ENCODE results near the gene CHID1. TPM values are rescaled to one million over a fixed set of nuclear protein-coding genes. Genes with fewer than 3 reads are reported as not detected.

CHID1 gene
- total and polyA plus RNA-seq, 4 donors: 36.1 to 105 (median 80.9) TPM

DNA sequence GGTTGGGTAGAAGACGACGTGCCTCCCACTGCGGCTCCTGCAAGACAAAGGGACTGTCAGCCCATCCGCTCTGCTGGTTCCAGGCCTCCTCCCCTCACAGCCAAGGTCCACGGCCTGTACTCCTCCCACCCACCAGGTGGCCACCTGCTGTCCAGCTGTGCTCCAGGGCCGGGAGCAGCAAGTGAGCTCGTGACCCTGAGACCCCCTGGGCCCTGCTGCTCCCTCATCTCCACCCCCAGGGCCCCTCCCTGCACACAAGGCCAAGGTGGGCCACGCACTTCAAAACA, 40.5 kb downstream of the CHID1 start:
- 42% methylated on average over 8 of the region's 8 CpGs for WGBS (ENCODE audit: insufficient coverage)
- no peak overlapping the region for H3K4me3 ChIP-seq (ENCODE audit: low read depth, low read length)

DNA sequence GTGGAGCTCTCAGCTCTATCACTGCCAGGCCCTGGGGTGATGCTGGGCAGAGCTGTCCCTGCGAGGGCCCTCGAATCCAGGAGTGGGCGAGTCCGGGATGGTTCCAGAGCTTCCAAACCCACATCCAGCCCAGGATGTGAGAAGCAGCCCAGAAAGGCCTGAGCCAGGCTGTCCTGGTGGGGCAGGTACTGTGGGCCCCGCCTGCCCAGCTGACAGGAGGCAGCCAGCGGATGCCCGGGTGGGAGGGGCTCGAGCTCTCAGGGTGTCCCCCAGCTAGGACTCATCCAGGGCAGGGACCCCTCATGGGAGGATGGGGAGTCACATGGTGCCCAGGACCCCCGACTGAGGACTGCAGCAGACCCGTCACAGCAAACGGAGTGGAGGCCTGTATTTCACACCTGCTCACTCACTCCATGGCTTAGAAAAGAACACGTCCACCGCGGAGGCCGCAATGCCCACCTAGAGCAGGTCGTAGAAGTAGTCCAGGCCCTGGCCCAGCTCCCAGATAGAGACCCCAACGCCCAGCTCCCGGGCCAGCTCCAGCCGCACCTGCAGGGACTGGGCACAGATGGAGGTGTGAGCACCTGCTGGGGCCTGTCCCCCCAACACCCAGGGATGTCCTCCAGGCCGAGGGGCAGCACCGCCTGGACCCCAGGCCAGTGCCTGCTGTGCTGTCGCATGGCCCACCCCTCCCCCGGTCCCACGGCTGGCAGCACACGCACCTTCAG, 41.0 kb downstream of the CHID1 start:
- DNase-seq (ENCODE audit: low read depth in 4 of 6, low spot score in 6 of 6): no peak
- 85% methylated on average over 25 of the region's 25 CpGs for WGBS (ENCODE audit: insufficient coverage)
- H3K4me1 ChIP-seq (ENCODE audit: control insufficient read depth, insufficient read depth, low read length): no peaks in the 10 kb centered on the region
- no peak overlapping the region for H3K4me3 ChIP-seq (ENCODE audit: low read depth, low read length)
- H3K9me3 ChIP-seq (ENCODE audit: control insufficient read depth, insufficient read depth, low read length): no peaks in the 10 kb centered on the region
- no peak overlapping the region for H3K27ac ChIP-seq (ENCODE audit: low read depth, low read length)
- no peaks in the 10 kb centered on the region for H3K27me3 ChIP-seq (ENCODE audit: control insufficient read depth, insufficient read depth, low read length)
- H3K36me3 ChIP-seq (ENCODE audit: control insufficient read depth, insufficient read depth, low read length): peaks cover 92% of the 10 kb centered on the region

More for the DNA sequence above, 40.5 kb downstream of the CHID1 start:
- Histone ChIP-seq H3K36me3 (ENCODE audit: control insufficient read depth, insufficient read depth, low read length) (peaks cover 92% of the 10 kb centered on the region), H3K4me1 (ENCODE audit: control insufficient read depth, insufficient read depth, low read length) (no peaks in the 10 kb centered on the region), H3K27me3 (ENCODE audit: control insufficient read depth, insufficient read depth, low read length) (no peaks in the 10 kb centered on the region), H3K27ac (ENCODE audit: low read depth, low read length) (no peak overlapping the region), H3K9me3 (ENCODE audit: control insufficient read depth, insufficient read depth, low read length) (no peaks in the 10 kb centered on the region)
- DNase-seq (ENCODE audit: low read depth in 4 of 6, low spot score in 6 of 6): no peak

- no peaks in the 10 kb centered on the region for H3K27me3 ChIP-seq (ENCODE audit: control insufficient read depth, insufficient read depth, low read length)
- H3K36me3 ChIP-seq (ENCODE audit: control insufficient read depth, insufficient read depth, low read length): peaks cover 96% of the 10 kb centered on the region
- H3K4me1 ChIP-seq (ENCODE audit: control insufficient read depth, insufficient read depth, low read length): no peaks in the 10 kb centered on the region
- no peak overlapping the region for H3K4me3 ChIP-seq (ENCODE audit: low read depth, low read length)
- 90% methylated on average over 10 of the region's 12 CpGs for WGBS (ENCODE audit: insufficient coverage)
- no peak for DNase-seq (ENCODE audit: low read depth in 4 of 6, low spot score in 6 of 6)
- H3K9me3 ChIP-seq (ENCODE audit: control insufficient read depth, insufficient read depth, low read length): no peaks in the 10 kb centered on the region
- H3K27ac ChIP-seq (ENCODE audit: low read depth, low read length): no peak overlapping the region
Observed at GRCh38 chr11:868802-869201, 41.8 kb downstream of the CHID1 start.

GRCh38 chr11:868394-868793, 42.2 kb downstream of the CHID1 start:
- H3K4me3 ChIP-seq (ENCODE audit: low read depth, low read length): no peak overlapping the region
- H3K36me3 ChIP-seq (ENCODE audit: control insufficient read depth, insufficient read depth, low read length): peaks cover 98% of the 10 kb centered on the region
- no peaks in the 10 kb centered on the region for H3K9me3 ChIP-seq (ENCODE audit: control insufficient read depth, insufficient read depth, low read length)
- no peaks in the 10 kb centered on the region for H3K27me3 ChIP-seq (ENCODE audit: control insufficient read depth, insufficient read depth, low read length)
- DNase-seq (ENCODE audit: low read depth in 4 of 6, low spot score in 6 of 6): no peak
- WGBS (ENCODE audit: insufficient coverage): 89% methylated on average over 17 of the region's 17 CpGs
- peaks cover 4% of the 10 kb centered on the region for H3K4me1 ChIP-seq (ENCODE audit: control insufficient read depth, insufficient read depth, low read length)
- H3K27ac ChIP-seq (ENCODE audit: low read depth, low read length): no peak overlapping the region

- no peaks in the 10 kb centered on the region for H3K27me3 ChIP-seq (ENCODE audit: control insufficient read depth, insufficient read depth, low read length)
- WGBS (ENCODE audit: insufficient coverage): 92% methylated on average over 5 of the region's 8 CpGs
- H3K4me3 ChIP-seq (ENCODE audit: low read depth, low read length): no peak overlapping the region
- H3K36me3 ChIP-seq (ENCODE audit: control insufficient read depth, insufficient read depth, low read length): peaks cover 98% of the 10 kb centered on the region
- no peak for DNase-seq (ENCODE audit: low read depth in 4 of 6, low spot score in 6 of 6)
- H3K9me3 ChIP-seq (ENCODE audit: control insufficient read depth, insufficient read depth, low read length): no peaks in the 10 kb centered on the region
- H3K4me1 ChIP-seq (ENCODE audit: control insufficient read depth, insufficient read depth, low read length): peaks cover 9% of the 10 kb centered on the region
- no peak overlapping the region for H3K27ac ChIP-seq (ENCODE audit: low read depth, low read length)
Observed at GRCh38 chr11:867856-868358, 42.7 kb downstream of the CHID1 start.

DNA sequence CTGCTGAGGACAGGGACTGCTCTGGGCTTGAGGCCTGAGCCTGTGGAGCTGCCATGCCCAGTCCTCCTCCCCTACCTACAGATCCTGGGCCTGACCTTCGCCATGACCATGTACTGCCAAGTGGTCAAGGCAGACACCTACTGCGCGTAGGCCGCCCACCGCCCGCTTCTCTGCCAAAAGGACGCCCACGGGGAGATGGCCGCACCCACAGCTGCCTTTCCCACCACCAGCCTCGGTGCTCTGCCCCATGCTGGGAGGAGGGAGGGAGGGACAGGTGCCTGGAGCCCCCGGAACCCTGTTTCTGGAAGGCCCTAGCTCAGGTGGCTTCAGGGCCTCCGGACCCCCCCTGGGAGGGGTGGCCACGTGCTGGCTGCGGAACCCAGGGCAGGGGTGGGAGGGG, 44.1 kb downstream of the CHID1 start:
- H3K36me3 ChIP-seq (ENCODE audit: control insufficient read depth, insufficient read depth, low read length): peaks cover 94% of the 10 kb centered on the region
- H3K4me3 ChIP-seq (ENCODE audit: low read depth, low read length): no peak overlapping the region
- no peak for DNase-seq (ENCODE audit: low read depth in 4 of 6, low spot score in 6 of 6)
- H3K9me3 ChIP-seq (ENCODE audit: control insufficient read depth, insufficient read depth, low read length): no peaks in the 10 kb centered on the region
- H3K4me1 ChIP-seq (ENCODE audit: control insufficient read depth, insufficient read depth, low read length): peaks cover 23% of the 10 kb centered on the region
- 89% methylated on average over 13 of the region's 14 CpGs for WGBS (ENCODE audit: insufficient coverage)
- H3K27ac ChIP-seq (ENCODE audit: low read depth, low read length): no peak overlapping the region
- H3K27me3 ChIP-seq (ENCODE audit: control insufficient read depth, insufficient read depth, low read length): no peaks in the 10 kb centered on the region

DNA sequence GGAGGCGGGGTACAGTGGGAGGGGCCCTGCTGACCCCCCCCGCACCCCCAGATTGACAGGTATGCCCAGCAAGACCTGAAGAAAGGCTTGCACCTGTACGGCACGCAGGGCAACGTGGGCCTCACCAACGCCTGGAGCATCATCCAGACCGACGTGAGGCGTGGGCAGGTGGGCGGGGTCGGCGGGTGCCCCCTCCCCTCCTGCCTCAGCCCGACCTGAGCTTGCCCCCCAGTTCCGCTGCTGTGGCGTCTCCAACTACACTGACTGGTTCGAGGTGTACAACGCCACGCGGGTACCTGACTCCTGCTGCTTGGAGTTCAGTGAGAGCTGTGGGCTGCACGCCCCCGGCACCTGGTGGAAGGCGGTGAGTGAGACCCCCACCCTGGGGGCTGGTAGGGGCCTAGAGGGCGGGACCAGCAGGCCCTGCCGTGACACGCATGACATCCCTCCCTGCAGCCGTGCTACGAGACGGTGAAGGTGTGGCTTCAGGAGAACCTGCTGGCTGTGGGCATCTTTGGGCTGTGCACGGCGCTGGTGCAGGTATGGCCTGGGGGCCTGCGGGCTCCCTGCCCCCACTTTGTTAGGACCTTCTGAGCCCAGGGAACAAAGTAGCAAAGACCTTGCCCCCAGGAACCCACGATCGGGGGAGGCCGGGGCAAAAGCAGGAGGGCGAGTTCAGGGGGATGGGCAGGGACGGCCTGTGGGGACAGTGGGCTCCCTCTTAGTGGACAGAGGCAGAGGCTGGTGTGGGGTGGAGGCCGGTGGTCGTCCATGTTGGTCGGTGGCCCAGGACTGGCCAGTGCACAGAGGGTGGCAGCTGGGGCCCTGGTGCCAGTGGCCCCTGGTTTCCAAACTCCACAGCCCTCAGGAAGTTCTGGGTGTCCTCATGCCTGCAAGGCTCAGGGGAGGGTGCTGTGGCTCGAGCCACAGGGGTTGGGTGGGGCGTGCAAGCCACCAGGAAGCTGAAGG, 44.9 kb downstream of the CHID1 start:
- Histone ChIP-seq H3K27ac (ENCODE audit: low read depth, low read length) (no peak overlapping the region), H3K4me3 (ENCODE audit: low read depth, low read length) (no peak overlapping the region), H3K36me3 (ENCODE audit: control insufficient read depth, insufficient read depth, low read length) (peaks cover 88% of the 10 kb centered on the region), H3K4me1 (ENCODE audit: control insufficient read depth, insufficient read depth, low read length) (peaks cover 23% of the 10 kb centered on the region), H3K27me3 (ENCODE audit: control insufficient read depth, insufficient read depth, low read length) (no peaks in the 10 kb centered on the region), H3K9me3 (ENCODE audit: control insufficient read depth, insufficient read depth, low read length) (no peaks in the 10 kb centered on the region)
- WGBS (ENCODE audit: insufficient coverage): 82% methylated on average over 40 of the region's 41 CpGs
- DNase-seq (ENCODE audit: low read depth in 4 of 6, low spot score in 6 of 6): no peak

DNA sequence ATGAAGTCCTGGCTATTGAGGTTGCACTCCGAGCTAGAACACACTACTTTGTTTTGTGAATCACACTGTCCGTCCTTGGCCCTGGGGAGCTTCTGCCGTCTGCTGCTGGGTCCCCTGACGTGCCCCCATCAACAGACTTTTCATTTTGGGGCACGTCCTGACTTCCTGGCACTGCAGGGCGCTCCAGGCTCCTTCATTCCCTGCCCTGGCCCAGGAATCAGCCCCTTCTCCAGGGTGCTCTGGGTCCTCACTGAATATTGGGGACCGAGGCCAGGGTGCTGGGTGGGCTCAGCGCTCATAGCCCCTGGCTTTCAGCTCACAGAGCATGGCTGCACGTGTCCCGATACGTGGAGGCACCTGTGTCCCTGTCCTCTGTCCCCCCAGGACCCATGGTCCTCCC, 45.7 kb downstream of the CHID1 start:
- H3K9me3 ChIP-seq (ENCODE audit: control insufficient read depth, insufficient read depth, low read length): no peaks in the 10 kb centered on the region
- no peaks in the 10 kb centered on the region for H3K27me3 ChIP-seq (ENCODE audit: control insufficient read depth, insufficient read depth, low read length)
- H3K4me3 ChIP-seq (ENCODE audit: low read depth, low read length): no peak overlapping the region
- H3K27ac ChIP-seq (ENCODE audit: low read depth, low read length): no peak overlapping the region
- H3K36me3 ChIP-seq (ENCODE audit: control insufficient read depth, insufficient read depth, low read length): peaks cover 85% of the 10 kb centered on the region
- DNase-seq (ENCODE audit: low read depth in 4 of 6, low spot score in 6 of 6): no peak
- 79% methylated on average over 10 of the region's 11 CpGs for WGBS (ENCODE audit: insufficient coverage)
- H3K4me1 ChIP-seq (ENCODE audit: control insufficient read depth, insufficient read depth, low read length): peaks cover 29% of the 10 kb centered on the region

GRCh38 chr11:863910-864827, 46.4 kb downstream of the CHID1 start:
- Histone ChIP-seq H3K27me3 (ENCODE audit: control insufficient read depth, insufficient read depth, low read length) (no peaks in the 10 kb centered on the region), H3K36me3 (ENCODE audit: control insufficient read depth, insufficient read depth, low read length) (peaks cover 80% of the 10 kb centered on the region), H3K27ac (ENCODE audit: low read depth, low read length) (no peak overlapping the region), H3K4me3 (ENCODE audit: low read depth, low read length) (no peak overlapping the region), H3K4me1 (ENCODE audit: control insufficient read depth, insufficient read depth, low read length) (peaks cover 37% of the 10 kb centered on the region), H3K9me3 (ENCODE audit: control insufficient read depth, insufficient read depth, low read length) (no peaks in the 10 kb centered on the region)
- 83% methylated on average over 22 of the region's 31 CpGs for WGBS (ENCODE audit: insufficient coverage)
- no peak for DNase-seq (ENCODE audit: low read depth in 4 of 6, low spot score in 6 of 6)

All from spinal cord (tissue), 10 donors.